ENCODE results near the gene CDPF1. TPM values are rescaled to one million over a fixed set of nuclear protein-coding genes. Genes with fewer than 3 reads are reported as not detected.
"Not testable (repeated sequence)": the region's sequence is repeated elsewhere in the genome, so short reads cannot be mapped to it uniquely, and the experiment has no call there.

Gene CDPF1
- total RNA-seq, 2 experiments from 2014 or later: 9.6 to 11.8 TPM

DNA sequence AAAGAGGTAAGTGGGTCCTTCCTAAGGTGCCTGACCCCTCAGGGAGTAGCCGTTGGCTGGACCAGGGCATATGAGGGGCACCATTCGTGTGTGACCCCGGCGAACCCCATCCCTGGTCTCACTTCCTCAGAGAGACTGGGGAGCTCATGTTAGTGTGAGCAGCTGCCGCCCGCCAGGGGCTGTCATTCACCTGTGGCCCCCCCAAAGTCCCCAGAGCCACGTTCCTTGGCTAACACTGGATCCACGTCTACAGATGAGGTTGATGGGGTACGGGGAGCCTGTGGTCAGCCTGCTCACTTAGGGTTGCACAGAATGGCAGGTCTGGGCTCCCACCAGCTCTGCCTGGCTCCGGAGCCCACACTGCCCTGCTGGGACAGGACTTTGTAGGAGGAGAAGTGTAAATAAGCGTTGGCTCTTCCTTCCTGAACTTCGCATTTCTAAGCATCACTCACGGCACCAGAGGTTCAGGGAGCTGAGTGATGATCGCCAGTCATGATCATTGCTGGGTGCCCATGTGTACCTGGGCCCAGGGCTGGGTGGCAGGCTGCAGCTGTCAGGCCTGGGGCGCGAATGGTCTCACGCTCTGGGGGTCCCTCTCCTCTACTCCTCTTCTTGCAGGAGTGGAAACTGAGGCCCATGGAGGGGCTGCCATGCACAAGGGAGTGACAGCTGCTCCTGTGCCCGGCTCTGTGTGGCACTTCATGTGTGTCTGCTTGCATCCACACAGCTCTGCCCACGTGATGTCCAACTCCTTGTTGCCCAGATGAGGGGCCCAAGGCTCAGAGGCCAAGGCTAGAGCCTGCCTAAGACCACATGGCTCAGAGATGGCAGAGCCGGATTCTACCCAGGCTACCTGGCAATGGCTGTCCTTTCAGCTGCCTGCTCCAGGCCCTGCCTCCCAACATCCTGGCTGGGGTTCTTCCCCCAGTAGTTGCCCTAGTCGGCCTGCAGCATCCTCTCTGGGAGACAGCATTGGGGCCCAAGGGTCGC is 28.9 kb upstream of the CDPF1 start:
- Mint-ChIP-seq H3K4me1 (peaks cover 20% of the 10 kb centered on the region), H3K36me3 (ENCODE audit: low read depth) (peaks cover 39% of the 10 kb centered on the region), H3K4me3 (no peak overlapping the region), H3K9me3 (no peaks in the 10 kb centered on the region), H3K27ac (no peak overlapping the region), H3K27me3 (no peaks in the 10 kb centered on the region)
- CTCF ChIA-PET: no interaction called here
- POLR2A ChIA-PET: interaction anchor here (1.2 to 4.5 kb wide), 2 partner anchors 8 to 17 kb away, joined by 4 to 19 read pairs; partner anchors contain the start of gene GTSE1
- DNase-seq: no peak

DNA sequence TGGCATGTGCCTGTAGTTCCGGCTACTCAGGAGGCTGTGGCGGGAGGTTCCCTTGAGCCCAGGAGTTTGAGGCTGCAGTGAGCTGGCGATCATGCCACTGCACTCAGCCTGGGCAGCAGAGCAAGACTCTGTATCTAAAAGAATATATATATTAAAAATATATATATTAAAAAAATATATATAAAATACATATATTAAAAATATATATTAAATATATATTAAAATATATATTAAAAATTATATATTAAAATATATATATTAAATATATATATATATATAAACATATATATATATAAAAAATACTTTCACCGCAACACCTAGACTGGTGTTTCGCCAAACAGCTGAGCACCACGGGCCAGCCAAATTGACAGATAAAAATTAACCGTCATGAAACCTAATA is 26.5 kb upstream of the CDPF1 start:
- peaks cover 43% of the 10 kb centered on the region for H3K36me3 Mint-ChIP-seq (ENCODE audit: low read depth)
- no peak for DNase-seq
- no peak overlapping the region for H3K27ac Mint-ChIP-seq
- no peaks in the 10 kb centered on the region for H3K27me3 Mint-ChIP-seq
- ChIA-PET CTCF (interaction anchor here (0.8 to 1.5 kb wide), 3 partner anchors 9 to 26 kb away, joined by 3 to 5 read pairs (median 5); partner anchors contain the start of genes CDPF1, GTSE1 and TTC38), POLR2A (interaction anchor here (1.3 to 2.0 kb wide), 2 partner anchors 11 to 19 kb away, joined by 3 to 6 read pairs; partner anchors contain the start of gene GTSE1)
- H3K4me3 Mint-ChIP-seq: no peak overlapping the region
- H3K4me1 Mint-ChIP-seq: peaks cover 19% of the 10 kb centered on the region
- no peaks in the 10 kb centered on the region for H3K9me3 Mint-ChIP-seq

DNA sequence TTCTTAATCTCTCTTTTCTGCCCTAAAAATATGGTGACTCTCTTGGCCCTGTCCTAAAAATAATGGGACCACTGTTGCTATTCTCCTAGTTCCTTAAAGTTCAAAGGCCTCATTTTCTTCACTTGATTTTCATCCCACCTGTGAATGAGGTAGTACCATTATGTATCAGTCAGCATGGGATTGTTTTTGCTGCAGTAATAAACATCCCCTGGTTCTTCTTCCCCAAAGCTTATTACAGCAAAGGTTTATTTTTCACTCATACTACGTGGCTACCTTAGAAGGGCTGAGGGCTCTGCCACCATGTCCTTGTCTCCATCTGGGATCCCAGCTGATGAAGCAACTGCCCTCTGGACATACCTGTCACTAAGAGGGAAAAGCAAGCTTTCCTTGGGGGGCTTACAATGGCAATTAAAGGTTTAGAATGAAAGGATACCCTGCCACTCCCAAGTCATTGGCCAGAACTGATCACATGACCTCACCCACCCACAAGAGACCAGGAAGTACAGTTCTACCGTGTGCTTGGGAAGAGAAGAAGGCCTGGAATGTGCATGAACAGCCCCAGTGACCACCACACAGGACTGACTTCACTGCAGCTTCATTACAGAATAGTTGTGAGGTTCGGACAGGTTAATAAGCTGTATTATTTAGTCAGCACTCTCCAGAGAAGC is 25.5 kb upstream of the CDPF1 start:
- H3K36me3 Mint-ChIP-seq (ENCODE audit: low read depth): peaks cover 40% of the 10 kb centered on the region
- no peak overlapping the region for H3K27ac Mint-ChIP-seq
- POLR2A ChIA-PET: interaction anchor here (0.7 to 2.0 kb wide), 2 partner anchors 20 to 25 kb away, joined by 3 to 6 read pairs; partner anchors contain the start of gene GTSE1

DNA sequence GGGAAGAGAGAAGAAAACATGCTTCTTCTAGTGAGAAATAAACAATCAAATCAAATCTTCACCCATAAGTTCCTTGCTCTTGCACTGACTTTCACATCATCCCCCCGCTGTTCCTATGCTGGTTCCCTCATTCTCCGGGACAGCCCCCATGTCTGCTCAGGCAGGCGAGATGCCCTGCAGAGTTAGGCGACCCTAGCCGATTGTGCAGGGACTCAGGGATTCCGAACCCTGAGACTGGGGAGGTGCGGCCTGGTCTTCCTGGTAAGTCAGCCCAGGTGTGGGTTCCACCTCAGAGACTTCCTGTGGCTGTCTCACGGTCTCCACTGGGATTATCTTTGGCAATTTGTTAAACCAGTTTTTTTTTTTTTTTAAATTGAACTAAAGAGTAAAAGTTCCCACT is 24.3 kb upstream of the CDPF1 start:
- Mint-ChIP-seq H3K27me3 (no peaks in the 10 kb centered on the region), H3K9me3 (no peaks in the 10 kb centered on the region), H3K4me3 (no peak overlapping the region), H3K4me1 (peaks cover 14% of the 10 kb centered on the region), H3K27ac (no peak overlapping the region), H3K36me3 (ENCODE audit: low read depth) (peaks cover 43% of the 10 kb centered on the region)
- POLR2A ChIA-PET: no interaction called here
- no peak for DNase-seq
- CTCF ChIA-PET: no interaction called here

More for the DNA sequence above, 25.5 kb upstream of the CDPF1 start:
- Mint-ChIP-seq H3K27me3 (no peaks in the 10 kb centered on the region), H3K4me3 (no peak overlapping the region), H3K9me3 (no peaks in the 10 kb centered on the region), H3K4me1 (peaks cover 11% of the 10 kb centered on the region)
- DNase-seq: no peak
- CTCF ChIA-PET: no interaction called here

DNA sequence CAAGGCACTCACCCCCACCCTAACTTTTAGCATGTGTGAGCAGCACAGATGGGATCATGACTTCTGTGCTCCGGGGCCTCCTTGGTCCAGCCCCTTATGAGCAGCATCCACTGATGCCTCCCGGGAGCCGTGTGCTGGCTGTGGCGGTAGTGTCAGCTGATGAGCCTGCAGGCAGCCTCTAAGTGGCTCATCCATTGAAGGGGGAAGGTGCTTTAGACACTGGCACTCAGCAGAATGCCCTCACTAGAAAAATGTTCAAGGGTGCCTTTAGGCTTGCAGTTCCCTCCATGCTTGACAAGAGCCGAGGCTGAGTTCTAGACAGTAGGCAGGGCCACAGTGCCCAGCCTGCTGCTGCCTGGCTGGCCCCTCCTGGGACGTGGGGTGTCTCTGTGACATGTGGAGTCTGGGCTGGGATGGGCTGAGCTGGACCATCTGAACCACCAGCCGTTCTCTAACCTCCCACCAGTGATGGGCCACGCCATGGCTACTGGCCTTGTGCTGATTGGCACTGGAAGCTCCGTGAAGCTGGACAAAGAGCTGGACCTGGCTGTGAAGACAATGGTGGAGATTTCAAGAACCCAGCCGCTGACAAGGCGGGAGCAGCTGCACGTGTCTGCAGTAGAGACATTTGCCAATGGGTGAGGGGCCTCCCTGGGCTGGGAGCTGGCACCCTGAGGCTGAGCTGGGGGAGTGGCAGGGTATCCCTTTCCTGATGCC is 23.5 kb upstream of the CDPF1 start:
- ChIA-PET POLR2A (no interaction called here), CTCF (no interaction called here)
- Mint-ChIP-seq H3K36me3 (ENCODE audit: low read depth) (peaks cover 39% of the 10 kb centered on the region), H3K9me3 (no peaks in the 10 kb centered on the region), H3K4me1 (peaks cover 19% of the 10 kb centered on the region), H3K27ac (no peak overlapping the region), H3K27me3 (no peaks in the 10 kb centered on the region), H3K4me3 (no peak overlapping the region)
- no peak for DNase-seq

DNA sequence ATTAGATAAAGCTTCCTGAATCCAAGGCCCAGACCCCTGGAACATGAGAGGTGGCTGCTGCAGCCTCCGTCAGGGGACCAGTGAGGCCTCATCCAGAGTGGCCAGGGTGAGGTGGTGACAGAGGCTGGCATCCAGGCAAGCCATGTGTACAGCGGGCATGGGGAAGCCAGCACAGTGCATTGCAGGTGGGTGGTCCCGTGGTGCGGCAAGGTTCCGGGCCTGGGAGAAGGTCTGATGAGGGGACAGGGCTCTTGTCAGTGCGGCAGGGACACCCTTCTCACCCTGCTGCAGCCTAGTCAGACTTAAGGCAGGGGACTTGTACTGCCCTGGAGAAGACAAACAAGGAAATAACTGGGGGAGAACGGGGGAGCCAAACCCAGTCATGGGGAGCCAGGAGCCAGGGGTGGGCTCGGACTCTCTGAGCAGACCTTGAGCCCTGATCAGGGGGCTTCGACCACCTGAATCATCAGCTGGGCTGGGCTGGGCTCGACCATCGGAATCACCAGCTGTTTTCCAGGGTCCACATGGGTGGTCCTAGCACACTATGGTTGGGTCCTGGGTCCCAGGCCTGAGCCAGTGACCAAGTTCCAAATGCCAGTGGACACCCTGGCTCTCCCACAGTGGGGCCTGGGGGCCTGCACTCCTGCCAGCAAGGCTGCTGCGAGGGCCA is 22.8 kb upstream of the CDPF1 start:
- CTCF ChIA-PET: no interaction called here
- Mint-ChIP-seq H3K27me3 (no peaks in the 10 kb centered on the region), H3K9me3 (no peaks in the 10 kb centered on the region), H3K4me1 (peaks cover 24% of the 10 kb centered on the region), H3K27ac (no peak overlapping the region), H3K36me3 (ENCODE audit: low read depth) (peaks cover 36% of the 10 kb centered on the region), H3K4me3 (no peak overlapping the region)
- POLR2A ChIA-PET: no interaction called here
- DNase-seq: no peak

DNA sequence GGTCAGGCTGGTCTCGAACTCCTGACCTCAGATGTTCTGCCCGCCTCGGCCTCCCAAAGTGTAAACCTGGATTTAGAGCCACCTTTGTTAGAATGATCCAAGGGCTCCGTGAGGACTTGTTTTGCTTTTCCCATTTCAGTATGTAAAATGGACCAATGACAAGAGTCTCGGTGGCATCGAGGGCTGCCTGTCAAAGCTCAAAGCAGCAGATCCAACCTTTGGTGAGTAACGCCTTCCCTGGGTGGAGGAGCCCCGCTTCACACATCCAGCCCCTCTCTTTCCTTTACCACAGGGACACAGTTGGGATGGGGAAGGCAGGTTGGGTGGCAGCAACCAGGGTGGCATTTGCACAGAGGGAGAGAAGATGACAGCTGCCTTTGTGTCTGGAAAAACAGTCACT is 22.1 kb upstream of the CDPF1 start:
- Mint-ChIP-seq H3K9me3 (no peaks in the 10 kb centered on the region), H3K4me3 (no peak overlapping the region), H3K4me1 (peaks cover 29% of the 10 kb centered on the region), H3K27ac (no peak overlapping the region), H3K36me3 (ENCODE audit: low read depth) (peaks cover 41% of the 10 kb centered on the region), H3K27me3 (peaks cover 4% of the 10 kb centered on the region)
- POLR2A ChIA-PET: no interaction called here
- CTCF ChIA-PET: no interaction called here
- DNase-seq: no peak

DNA sequence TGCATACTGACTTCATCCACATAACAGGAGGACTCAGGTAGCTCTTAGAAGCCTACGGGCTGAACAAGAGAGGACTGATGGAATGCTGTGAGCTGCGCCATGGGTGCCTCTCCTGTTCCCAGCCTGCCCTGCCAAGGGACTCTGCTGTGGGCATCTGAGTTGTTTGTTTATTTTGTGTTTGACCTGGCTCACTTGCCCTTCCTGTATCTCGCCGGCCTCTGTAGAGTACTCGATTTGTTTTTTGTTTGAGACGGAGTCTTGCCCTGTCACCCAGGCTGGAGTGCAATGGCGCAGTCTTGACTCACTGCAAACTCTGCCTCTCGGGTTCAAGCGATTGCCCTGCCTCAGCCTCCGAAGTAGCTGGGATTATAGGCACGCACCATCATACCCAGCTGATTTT is 19.5 kb upstream of the CDPF1 start:
- H3K36me3 Mint-ChIP-seq (ENCODE audit: low read depth): peaks cover 45% of the 10 kb centered on the region
- peaks cover 5% of the 10 kb centered on the region for H3K9me3 Mint-ChIP-seq
- H3K27me3 Mint-ChIP-seq: peaks cover 22% of the 10 kb centered on the region
- CTCF ChIA-PET: no interaction called here
- H3K4me3 Mint-ChIP-seq: peak overlapping the region; percentile 53
- no peak for DNase-seq
- H3K27ac Mint-ChIP-seq: no peak overlapping the region
- POLR2A ChIA-PET: interaction anchor here (1.2 to 3.4 kb wide), 2 partner anchors 11 to 27 kb away, joined by 4 to 14 read pairs; partner anchors contain the start of gene GTSE1
- peaks cover 25% of the 10 kb centered on the region for H3K4me1 Mint-ChIP-seq

DNA sequence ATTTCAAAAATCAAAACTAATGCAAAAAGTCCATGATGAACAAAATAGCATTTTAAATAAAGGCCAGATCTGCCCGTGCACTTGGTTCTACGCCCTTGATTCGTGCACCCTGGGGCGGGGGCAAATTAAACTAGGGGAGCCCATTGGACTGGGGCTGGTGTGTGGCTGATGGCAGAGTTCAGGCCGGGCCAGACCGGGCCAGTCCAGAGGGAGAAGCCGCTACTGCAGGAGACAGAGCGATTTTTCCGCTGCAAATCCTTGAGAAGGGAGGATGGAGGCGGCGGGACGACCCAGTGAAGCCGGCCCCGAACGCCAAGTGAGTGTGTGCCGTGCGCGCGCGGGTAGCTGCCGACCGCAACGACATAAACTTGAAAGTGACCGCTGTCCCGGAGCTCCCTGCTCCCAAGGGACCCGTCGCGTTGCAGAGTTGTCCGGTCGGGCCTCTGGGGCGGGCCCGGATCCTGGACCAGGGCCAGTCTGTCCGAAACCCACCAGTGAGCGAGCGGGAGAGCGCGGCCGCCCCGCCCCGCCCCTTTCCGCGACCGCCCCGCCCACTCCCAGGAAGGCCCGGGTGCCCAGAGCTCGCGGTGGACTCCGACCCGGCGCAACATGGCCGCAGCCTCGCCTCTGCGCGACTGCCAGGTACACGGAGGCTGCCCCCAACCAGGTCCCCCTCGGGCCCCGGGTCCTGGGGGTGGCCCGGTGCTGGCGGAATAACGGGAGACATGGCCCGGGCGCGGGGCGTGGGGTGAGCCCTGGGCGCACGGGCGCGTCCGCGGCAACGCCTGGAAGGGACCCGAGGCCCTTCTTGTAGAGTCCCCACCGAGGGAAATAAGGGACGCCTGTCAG is 17.6 kb upstream of the CDPF1 start, which contains the start of gene TTC38:
TSS of gene TTC38 (plus strand) at position 578 of the 849 bp plus-strand sequence. CDS start at position 610, 32 bp downstream.
- Mint-ChIP-seq H3K36me3 (ENCODE audit: low read depth) (peaks cover 47% of the 10 kb centered on the region), H3K27me3 (peaks cover 36% of the 10 kb centered on the region), H3K4me3 (peak within 1 kb of the TSS; percentile 86), H3K9me3 (peaks cover 11% of the 10 kb centered on the region), H3K27ac (peak within 1 kb of the TSS; percentile 66), H3K4me1 (peaks cover 28% of the 10 kb centered on the region)
- CTCF ChIA-PET: interaction anchor here (1.0 to 1.8 kb wide), 3 partner anchors 9 to 46 kb away, joined by 3 to 6 read pairs (median 5); partner anchors contain the start of gene GTSE1
- POLR2A ChIA-PET: interaction anchor here (0.7 to 3.4 kb wide), 4 partner anchors 12 to 28 kb away, joined by 4 to 14 read pairs (median 6); partner anchors contain the start of genes CDPF1 and GTSE1
- peak; percentile 66 for DNase-seq

DNA sequence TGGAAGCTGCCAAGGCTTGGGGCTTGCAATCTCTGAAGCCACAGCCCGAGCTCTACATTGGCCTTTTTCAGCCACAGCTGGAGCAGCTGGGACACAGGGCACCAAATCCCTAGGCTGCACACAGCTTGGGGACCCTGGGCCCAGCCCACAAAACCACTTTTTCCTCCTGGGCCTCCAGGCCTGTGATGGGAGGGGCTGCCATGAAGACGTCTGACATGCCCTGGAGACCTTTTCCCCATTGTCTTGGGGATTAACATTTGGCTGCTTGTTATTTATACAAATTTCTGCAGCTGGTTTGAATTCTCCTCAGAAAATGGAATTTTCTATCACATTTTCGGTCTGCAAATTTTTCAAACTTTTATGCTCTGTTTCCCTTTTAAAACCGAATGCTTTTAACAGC is 15.5 kb upstream of the CDPF1 start:
- Mint-ChIP-seq H3K27me3 (peaks cover 55% of the 10 kb centered on the region), H3K4me1 (peaks cover 28% of the 10 kb centered on the region), H3K36me3 (ENCODE audit: low read depth) (peaks cover 56% of the 10 kb centered on the region), H3K9me3 (peaks cover 11% of the 10 kb centered on the region)
- H3K27ac Mint-ChIP-seq, DNase-seq, H3K4me3 Mint-ChIP-seq, POLR2A ChIA-PET, CTCF ChIA-PET: not testable (repeated sequence)

DNA sequence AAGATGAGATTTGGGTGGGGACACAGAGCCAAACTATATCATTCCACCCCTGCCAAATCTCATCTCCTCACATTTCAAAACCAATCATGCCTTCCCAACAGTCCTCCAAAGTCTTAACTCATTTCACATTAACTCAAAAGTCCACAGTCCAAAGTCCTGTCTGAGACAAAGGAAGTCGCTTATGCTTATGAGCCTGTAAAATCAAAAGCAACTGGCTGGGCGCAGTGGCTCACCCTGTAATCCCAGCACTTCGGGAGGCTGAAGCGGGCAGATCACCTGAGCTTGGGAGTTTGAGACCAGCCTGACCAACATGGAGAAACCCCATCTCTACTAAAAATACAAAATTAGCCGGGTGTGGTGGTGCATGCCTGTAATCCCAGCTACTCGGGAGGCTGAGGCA is 14.4 kb upstream of the CDPF1 start:
- Mint-ChIP-seq H3K9me3 (peaks cover 11% of the 10 kb centered on the region), H3K27me3 (peaks cover 66% of the 10 kb centered on the region), H3K4me1 (peaks cover 21% of the 10 kb centered on the region), H3K36me3 (ENCODE audit: low read depth) (peaks cover 52% of the 10 kb centered on the region)
- DNase-seq, H3K4me3 Mint-ChIP-seq, H3K27ac Mint-ChIP-seq, POLR2A ChIA-PET: not testable (repeated sequence)
- CTCF ChIA-PET: interaction anchor here (0.6 kb wide), 1 partner anchor 51 kb away, joined by 3 read pairs; no protein-coding TSS in a partner anchor

Data from activated CD4-positive, alpha-beta memory T cell treated with anti-CD3 and anti-CD28 coated beads, Interleukin-2, amount 10 ng/mL, durations not matched to agents 7 days and 5 days (primary cell).